Activated T-helper 1 cell treated with anti-CD3 and anti-CD28 coated beads, Interleukin-12 subunit alpha, Interleukin-12 subunit beta, Interleukin-2, Interleukin-4 antibody, amounts not matched to agents 30 ng/mL and 10 ng/mL and 1 ng/mL, durations not matched to agents 14 hours and 24 hours and 36 hours (primary cell): ENCODE data around the gene SMG6. TPM values are rescaled to one million over a fixed set of nuclear protein-coding genes. Genes with fewer than 3 reads are reported as not detected.

Source experiments
- DNase-seq: peaks from one replicate; pipeline ENCODE4 v3.0.0; 2021; ENCODE audit warnings: low spot score
- H3K27ac Mint-ChIP-seq: one replicate; pipeline ENCODE4 v1.8.0; 2021; ENCODE audit warnings: mild to moderate bottlenecking, mixed read lengths
- H3K27me3 Mint-ChIP-seq: one replicate; pipeline ENCODE4 v1.8.0; 2022; ENCODE audit warnings: mild to moderate bottlenecking, moderate library complexity, mixed read lengths; ENCODE audit not compliant: insufficient read depth
- H3K36me3 Mint-ChIP-seq: one replicate; pipeline ENCODE4 v1.8.0; 2021; ENCODE audit warnings: low read depth, mixed read lengths
- H3K4me1 Mint-ChIP-seq: one replicate; pipeline ENCODE4 v1.8.0; 2021; ENCODE audit warnings: low read depth, mixed read lengths
- H3K4me3 Mint-ChIP-seq: one replicate; pipeline ENCODE4 v1.8.0; 2021; ENCODE audit warnings: mild to moderate bottlenecking, moderate library complexity, mixed read lengths
- H3K9me3 Mint-ChIP-seq: one replicate; pipeline ENCODE4 v1.8.0; 2021; ENCODE audit warnings: mixed read lengths
- intact Hi-C: fragments of 100-400 bp; cut with micrococcal nuclease; formaldehyde crosslinking; loops from one replicate; pipeline ENCODE4 v1.15.1; 2024
- total RNA-seq: library from RNA; stranded (reverse); gene quantifications from 2 replicates; pipeline ENCODE4 v1.2.3, GENCODE V29; 2022

SMG6 gene
- total RNA-seq, 1 donor from 2014 or later, result 39.5 TPM

DNA sequence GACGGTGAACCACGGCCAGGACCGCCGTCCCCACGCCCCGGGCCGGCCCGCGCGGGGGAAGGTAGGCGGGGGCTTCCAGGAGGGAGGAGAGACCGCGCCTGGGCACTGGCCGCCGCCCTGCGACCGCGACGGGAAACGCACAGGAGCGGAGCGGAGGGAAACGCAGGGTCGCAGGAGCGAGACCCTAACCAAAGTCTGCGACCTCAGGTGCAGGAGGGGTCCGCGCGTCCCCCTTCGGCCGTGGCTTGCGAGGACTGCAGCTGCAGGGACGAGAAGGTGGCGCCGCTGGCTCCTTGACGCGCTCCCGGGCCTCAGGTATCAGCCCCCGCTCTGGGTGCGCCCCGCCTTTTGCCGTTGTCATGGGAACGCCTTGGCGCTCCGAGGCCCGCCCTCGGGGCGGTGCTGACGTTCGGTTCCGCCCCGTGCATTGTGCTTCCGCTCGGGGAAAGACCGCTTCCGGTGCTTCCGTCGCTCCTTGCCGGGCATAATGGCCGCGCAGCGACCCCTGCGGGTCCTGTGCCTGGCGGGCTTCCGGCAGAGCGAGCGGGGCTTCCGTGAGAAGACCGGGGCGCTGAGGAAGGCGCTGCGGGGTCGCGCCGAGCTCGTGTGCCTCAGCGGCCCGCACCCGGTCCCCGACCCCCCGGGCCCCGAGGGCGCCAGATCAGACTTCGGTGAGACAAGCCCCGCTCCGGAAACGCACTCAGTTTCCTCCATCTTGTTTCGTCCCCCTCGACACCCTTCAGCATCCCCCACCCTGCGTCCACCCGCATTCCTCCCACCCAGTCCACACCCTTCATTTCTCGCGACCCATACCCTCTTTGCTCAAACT, 261.8 kb downstream of the SMG6 start, which contains the start of gene OVCA2:
OVCA2 (plus strand) TSS at position 462 of the 829 bp plus-strand sequence; CDS start at position 488, 26 bp downstream.
- Mint-ChIP-seq H3K36me3 (peaks cover 40% of the 10 kb centered on the region), H3K27me3 (peaks cover 3% of the 10 kb centered on the region), H3K9me3 (no peaks in the 10 kb centered on the region), H3K27ac (peak within 1 kb of the TSS; percentile 98), H3K4me3 (peak within 1 kb of the TSS; percentile 96), H3K4me1 (peaks cover 31% of the 10 kb centered on the region)
- intact Hi-C loops, result loop anchor here (1.0 to 5.0 kb wide), 5 partner anchors 8 to 394 kb away; partner anchors contain the start of genes DPH1, RILP and SCARF1
- DNase-seq, result peak; percentile 97

DNA sequence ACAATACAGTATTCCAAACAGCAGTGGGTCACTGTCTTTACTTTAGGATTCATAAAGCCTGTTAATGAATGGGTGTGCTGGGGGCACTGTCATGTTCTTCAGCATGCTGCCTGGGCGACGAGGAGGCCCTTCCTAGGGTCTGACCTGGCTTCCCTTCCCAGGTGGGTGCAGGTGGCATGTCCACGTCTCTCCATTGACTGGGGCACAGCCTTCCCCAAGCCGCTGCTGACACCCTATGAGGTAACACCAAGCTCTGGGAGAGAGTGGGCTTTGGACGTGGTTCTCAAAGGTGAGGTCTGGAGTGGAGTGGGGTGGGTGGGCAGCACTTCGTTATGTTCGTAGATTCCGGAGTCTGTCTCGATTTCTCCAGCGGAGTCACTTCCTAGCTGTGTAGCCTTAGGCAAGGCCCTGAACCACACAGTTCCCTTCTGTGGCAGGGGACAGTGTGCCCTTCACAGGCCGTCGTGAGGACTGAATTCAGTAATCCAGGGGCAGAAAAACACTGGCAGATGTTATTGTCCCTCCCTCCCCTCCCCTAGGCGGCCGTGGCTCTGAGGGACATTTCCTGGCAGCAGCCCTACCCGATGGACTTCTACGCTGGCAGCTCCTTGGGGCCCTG, 262.5 kb downstream of the SMG6 start:
- no peaks in the 10 kb centered on the region for H3K9me3 Mint-ChIP-seq
- intact Hi-C loops, result loop anchor here (1.0 to 5.0 kb wide), 4 partner anchors 8 to 394 kb away; partner anchors contain the start of genes DPH1, RILP and SCARF1
- peak overlapping the region; percentile 34 for H3K27ac Mint-ChIP-seq
- H3K27me3 Mint-ChIP-seq, result peaks cover 3% of the 10 kb centered on the region
- peaks cover 31% of the 10 kb centered on the region for H3K4me1 Mint-ChIP-seq
- H3K4me3 Mint-ChIP-seq, result peak overlapping the region; percentile 49
- DNase-seq, result no peak
- peaks cover 43% of the 10 kb centered on the region for H3K36me3 Mint-ChIP-seq

DNA sequence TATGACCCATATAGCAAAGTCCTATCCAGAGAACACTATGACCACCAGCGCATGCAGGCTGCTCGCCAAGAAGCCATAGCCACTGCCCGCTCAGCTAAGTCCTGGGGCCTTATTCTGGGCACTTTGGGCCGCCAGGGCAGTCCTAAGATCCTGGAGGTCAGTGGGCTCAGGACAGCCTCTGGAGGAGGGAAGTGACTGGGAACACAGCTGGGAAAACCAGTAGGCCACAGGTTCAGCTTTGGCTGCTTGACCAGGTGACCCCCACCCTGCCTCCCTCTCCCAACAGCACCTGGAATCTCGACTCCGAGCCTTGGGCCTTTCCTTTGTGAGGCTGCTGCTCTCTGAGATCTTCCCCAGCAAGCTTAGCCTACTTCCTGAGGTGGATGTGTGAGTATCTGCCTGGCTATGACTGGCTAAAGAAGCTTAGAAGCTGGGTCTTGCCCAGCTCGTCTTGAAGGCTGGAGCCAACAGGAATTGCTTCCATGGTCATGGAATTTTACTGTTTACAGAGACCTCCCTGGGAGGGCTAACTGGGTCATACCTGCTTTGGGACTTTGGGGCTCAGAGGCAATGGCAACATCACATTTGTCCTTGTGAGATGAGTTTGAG, 263.3 kb downstream of the SMG6 start:
- Mint-ChIP-seq H3K27me3 (peaks cover 3% of the 10 kb centered on the region), H3K4me1 (peaks cover 31% of the 10 kb centered on the region), H3K27ac (no peak overlapping the region), H3K9me3 (no peaks in the 10 kb centered on the region), H3K4me3 (peak overlapping the region; percentile 49), H3K36me3 (peaks cover 43% of the 10 kb centered on the region)
- no peak for DNase-seq
- intact Hi-C loops, result loop anchor here (5.0 kb wide), 2 partner anchors 168 to 393 kb away; partner anchors contain the start of genes RILP and SCARF1

DNA sequence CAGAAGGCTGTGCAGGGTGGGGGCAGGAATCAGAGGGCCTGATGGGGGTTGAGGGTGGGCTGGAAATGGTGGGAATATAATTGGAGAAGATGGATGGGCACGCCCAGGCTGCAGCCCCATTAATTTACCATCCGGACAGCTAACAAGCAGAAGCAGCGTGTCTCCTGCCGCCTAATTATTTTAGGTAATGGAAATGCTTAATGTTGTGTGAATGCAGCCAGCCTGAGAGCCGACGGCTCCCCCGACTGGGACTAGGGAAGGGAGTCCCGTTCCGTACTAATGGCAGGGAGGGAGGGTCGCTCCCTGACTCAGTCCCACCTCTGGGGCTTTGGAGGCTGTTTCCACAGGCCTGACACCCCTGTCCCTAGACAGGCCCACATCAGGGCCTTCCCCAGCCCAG, 266.4 kb downstream of the SMG6 start:
- H3K4me3 Mint-ChIP-seq, result no peak overlapping the region
- intact Hi-C loops, result no loop called here

DNA sequence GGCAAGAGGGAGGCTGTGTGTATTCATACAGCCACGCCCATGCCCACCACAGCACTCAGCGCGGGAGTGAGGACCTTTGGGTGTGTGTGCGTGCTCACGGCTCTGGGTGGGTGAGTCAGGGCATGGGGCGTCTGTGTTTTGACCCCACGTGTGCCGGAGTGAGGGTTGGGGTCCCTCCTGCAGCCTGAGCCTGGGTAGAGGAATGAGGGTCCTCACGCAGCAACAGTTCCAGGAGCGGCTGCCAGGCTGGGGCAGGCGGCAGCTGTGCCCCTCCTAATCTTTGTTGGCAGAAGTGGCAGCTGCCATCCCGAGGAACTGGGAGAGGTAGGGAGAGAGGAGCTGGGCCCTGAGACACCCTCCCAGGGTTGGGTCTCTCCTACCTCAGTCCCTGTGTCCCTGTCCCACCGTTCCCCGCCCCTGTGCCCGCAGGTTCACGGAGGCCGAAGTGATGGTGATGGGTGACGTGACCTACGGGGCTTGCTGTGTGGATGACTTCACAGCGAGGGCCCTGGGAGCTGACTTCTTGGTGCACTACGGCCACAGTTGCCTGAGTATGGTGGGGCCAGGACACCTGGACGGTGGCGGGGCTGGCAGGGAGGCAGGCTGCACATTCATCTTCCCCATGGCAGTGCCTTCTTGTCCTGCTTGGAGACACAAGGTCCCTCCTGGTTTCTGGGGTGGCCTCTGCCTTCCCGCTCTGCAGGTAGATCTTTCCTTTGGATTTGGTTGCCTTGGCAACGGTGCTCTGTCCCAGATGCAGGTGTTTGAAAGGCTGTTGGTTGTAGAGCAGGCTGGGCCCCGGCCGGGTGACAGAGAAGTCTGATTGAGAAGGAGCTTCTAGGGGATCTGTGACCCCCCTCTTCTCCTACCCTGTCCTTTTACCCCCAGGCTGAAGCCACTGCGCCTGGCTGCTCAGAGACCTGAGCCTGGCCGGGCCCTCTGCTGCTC, 267.8 kb downstream of the SMG6 start:
- H3K4me3 Mint-ChIP-seq, result no peak overlapping the region
- peaks cover 15% of the 10 kb centered on the region for H3K36me3 Mint-ChIP-seq
- H3K27ac Mint-ChIP-seq, result no peak overlapping the region
- no peak for DNase-seq
- H3K27me3 Mint-ChIP-seq, result no peaks in the 10 kb centered on the region
- H3K9me3 Mint-ChIP-seq, result no peaks in the 10 kb centered on the region
- intact Hi-C loops, result no loop called here
- H3K4me1 Mint-ChIP-seq, result peaks cover 7% of the 10 kb centered on the region

More for the DNA sequence above, 266.4 kb downstream of the SMG6 start:
- Mint-ChIP-seq H3K36me3 (peaks cover 18% of the 10 kb centered on the region), H3K9me3 (no peaks in the 10 kb centered on the region), H3K4me1 (peaks cover 8% of the 10 kb centered on the region), H3K27me3 (peaks cover 1% of the 10 kb centered on the region), H3K27ac (no peak overlapping the region)
- DNase-seq, result no peak

DNA sequence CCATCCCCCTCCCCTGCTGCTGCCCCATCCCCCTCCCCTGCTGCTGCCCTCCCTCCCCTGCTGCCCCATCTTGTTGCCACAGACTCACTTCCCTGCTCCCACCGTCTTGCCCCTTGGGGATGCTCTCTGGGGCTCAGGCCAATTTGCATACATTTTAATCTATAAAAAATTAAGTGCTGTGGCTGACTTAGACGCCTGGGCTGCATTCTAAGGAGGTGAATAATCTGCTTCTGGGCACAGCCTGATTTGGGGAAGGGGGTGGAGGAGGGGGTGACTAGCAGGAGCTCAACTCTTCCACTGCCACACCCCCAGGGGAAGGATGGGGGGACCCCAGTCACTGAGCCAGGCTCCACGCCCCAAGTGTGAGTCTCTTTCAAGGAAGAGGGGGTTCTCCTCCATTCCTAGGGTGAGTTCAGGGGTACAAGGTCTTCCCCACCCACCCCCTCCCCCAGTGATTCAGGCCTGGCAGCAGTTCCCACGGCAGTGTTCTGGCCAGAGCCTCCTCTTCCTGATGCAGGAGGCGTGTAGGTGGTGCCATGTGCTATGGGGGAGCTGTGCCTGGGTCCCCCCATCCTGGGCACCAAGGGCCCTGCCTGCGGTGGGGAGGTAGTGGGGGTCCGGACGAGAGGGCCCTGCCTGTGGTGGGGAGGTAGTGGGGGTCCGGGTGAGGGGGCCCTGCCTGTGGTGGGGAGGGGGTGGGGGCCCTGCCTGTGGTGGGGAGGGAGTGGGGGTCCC, 268.6 kb downstream of the SMG6 start:
- Mint-ChIP-seq H3K27me3 (no peaks in the 10 kb centered on the region), H3K4me1 (peaks cover 5% of the 10 kb centered on the region), H3K36me3 (peaks cover 9% of the 10 kb centered on the region), H3K27ac (no peak overlapping the region), H3K9me3 (no peaks in the 10 kb centered on the region), H3K4me3 (no peak overlapping the region)
- DNase-seq, result no peak
- intact Hi-C loops, result no loop called here

DNA sequence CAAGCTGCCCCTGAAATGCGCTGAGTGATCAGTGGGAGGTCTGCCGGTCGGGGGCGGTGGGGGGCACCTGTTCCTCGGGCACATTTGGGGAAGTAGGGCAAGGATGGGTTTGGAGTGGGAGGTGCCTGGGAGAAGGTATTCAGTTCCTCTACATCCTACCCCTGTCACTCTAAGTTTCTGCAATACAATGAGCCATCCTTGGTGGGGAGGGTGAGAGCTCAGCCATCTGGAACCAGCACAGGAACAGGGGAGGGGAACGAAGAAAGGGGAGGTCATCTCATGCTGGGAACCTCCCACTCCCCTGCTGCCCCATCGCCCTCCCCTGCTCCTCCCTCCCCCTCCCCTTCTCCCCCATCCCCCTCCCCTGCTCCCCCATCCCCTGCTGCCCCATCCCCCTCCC, 269.4 kb downstream of the SMG6 start:
- Mint-ChIP-seq H3K27ac (no peak overlapping the region), H3K36me3 (peaks cover 7% of the 10 kb centered on the region), H3K4me3 (no peak overlapping the region), H3K27me3 (no peaks in the 10 kb centered on the region), H3K9me3 (no peaks in the 10 kb centered on the region), H3K4me1 (peaks cover 5% of the 10 kb centered on the region)
- no peak for DNase-seq
- intact Hi-C loops, result no loop called here

DNA sequence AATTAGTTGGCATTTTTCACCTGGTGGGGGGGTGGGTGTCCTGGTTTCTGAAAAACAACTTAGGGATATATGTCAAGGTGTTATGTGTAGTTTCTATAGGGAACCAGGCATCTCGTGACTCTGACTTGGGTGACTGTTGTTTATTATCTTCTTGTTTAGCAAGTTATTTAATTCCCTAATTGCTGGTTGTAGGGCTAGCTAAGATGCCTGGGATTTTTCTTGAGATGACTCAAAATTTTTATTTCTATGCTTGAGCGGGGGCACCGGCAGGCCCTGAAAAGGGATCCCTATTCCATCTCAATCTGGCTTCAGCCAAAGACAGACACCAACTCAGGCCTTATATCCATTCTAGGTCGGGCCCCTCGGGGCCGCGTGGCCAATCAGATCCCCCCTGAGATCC, 270.4 kb downstream of the SMG6 start:
- H3K9me3 Mint-ChIP-seq, result no peaks in the 10 kb centered on the region
- H3K4me1 Mint-ChIP-seq, result peaks cover 5% of the 10 kb centered on the region
- intact Hi-C loops, result no loop called here

DNA sequence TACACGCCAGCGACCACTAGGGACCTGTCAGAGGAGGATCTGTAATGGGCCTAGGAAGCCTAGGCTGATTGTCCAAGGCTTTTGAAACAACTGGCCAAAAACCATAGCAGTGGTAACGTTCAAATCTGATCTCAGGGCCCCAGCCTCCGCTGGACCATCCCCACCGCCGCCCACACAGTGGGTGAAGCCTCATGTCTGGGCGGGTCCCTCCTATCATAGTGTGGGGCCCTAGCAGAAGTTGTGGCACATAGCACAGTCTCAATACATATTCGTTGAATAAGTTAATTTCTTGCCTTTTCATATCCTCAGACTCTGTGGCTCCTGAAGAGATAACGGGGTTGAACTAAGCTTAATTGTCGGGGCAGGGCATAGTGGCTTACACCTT, 272.8 kb downstream of the SMG6 start:
- H3K27me3 Mint-ChIP-seq, result peaks cover 30% of the 10 kb centered on the region
- H3K36me3 Mint-ChIP-seq, result no peaks in the 10 kb centered on the region
- peaks cover 11% of the 10 kb centered on the region for H3K4me1 Mint-ChIP-seq
- peak overlapping the region; percentile 92 for H3K4me3 Mint-ChIP-seq
- intact Hi-C loops, result loop anchor here (1.0 kb wide), 5 partner anchors 11 to 313 kb away; partner anchors contain the start of gene SMYD4
- peak overlapping the region; percentile 75 for H3K27ac Mint-ChIP-seq
- no peaks in the 10 kb centered on the region for H3K9me3 Mint-ChIP-seq
- no peak for DNase-seq

More for the DNA sequence above, 270.4 kb downstream of the SMG6 start:
- H3K36me3 Mint-ChIP-seq, result peaks cover 7% of the 10 kb centered on the region
- H3K27ac Mint-ChIP-seq, result no peak overlapping the region
- DNase-seq, result no peak
- H3K27me3 Mint-ChIP-seq, result peaks cover 9% of the 10 kb centered on the region
- no peak overlapping the region for H3K4me3 Mint-ChIP-seq

DNA sequence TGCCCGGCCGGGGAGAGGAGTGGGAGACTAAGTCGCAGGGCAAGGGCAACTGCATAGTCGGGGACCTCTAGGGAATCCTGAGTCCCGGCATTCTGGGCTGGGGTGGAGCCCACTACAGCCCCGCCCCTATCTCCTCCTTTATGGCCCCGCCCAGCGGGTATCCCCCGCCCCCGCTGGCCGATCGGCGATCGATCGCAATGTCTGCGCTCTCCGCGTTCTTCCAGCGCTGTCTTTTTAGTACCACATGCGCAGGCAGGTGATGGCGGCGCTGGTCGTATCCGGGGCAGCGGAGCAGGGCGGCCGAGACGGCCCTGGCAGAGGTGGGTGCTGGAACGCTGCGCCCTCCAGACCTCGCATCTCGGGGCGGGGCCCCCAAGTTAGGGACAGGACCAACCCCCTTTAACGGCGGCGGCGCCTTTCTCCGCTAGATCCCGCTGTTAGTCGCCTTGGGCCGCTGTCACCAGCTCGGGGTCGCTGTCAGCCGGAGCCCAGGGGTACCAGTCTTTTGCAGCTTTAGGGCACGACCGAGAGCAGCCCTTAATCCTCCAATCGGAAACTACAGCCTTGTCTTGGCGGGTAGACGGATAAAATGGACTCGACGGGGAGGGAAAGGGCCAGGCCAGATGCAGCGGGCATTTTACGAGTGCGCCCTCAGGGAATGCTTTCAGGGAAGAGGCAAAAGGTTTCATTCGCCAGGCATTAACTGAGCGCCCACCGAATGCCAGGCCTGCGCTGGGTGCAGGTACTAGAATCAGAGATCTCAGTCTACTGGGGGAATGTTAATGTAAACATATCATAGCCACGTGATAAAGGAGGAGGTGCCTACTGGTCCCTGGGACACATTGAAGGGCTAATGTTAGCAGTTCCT, 273.4 kb downstream of the SMG6 start, which contains the start of gene DPH1:
DPH1 (plus strand) TSS at position 243 of the 868 bp plus-strand sequence; CDS start at position 260, 17 bp downstream.
- H3K9me3 Mint-ChIP-seq, result no peaks in the 10 kb centered on the region
- H3K4me3 Mint-ChIP-seq, result peak within 1 kb of the TSS; percentile 92
- H3K27ac Mint-ChIP-seq, result peak within 1 kb of the TSS; percentile 75
- H3K36me3 Mint-ChIP-seq, result no peaks in the 10 kb centered on the region
- intact Hi-C loops, result loop anchor here (1.0 kb wide), 5 partner anchors 11 to 313 kb away; partner anchors contain the start of gene SMYD4
- H3K4me1 Mint-ChIP-seq, result peaks cover 13% of the 10 kb centered on the region
- H3K27me3 Mint-ChIP-seq, result peaks cover 35% of the 10 kb centered on the region
- DNase-seq, result peak; percentile 85

DNA sequence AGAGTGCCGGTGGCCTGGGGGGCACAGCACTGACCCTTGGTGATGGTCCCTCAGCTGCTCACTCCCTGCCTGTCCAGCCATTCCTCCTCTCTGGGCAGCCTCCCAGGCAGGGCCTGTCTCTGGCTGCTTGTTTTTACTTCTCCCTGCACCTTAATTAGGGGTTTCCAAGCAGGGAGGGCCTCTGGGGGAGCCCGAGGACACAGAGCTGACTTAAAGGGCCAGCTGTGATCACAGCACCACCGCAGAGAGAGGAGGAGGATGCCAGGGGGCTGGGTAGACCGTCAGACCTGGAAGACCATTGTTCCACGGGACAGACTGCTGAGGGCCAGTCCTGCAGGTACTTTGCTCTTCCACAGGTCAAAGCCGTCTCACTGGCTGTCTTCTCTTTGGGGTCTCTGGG, 274.8 kb downstream of the SMG6 start:
- Mint-ChIP-seq H3K27ac (no peak overlapping the region), H3K9me3 (no peaks in the 10 kb centered on the region), H3K36me3 (no peaks in the 10 kb centered on the region), H3K4me1 (peaks cover 13% of the 10 kb centered on the region), H3K4me3 (peak overlapping the region; percentile 33), H3K27me3 (peaks cover 37% of the 10 kb centered on the region)
- no peak for DNase-seq
- intact Hi-C loops, result no loop called here
